GM23338 (cell line): ENCODE measurements around the gene CRY1. TPM values are rescaled to one million over a fixed set of nuclear protein-coding genes. Genes with fewer than 3 reads are reported as not detected.

Source experiments
- ATAC-seq: fragments of 200-7000 bp; cut with Tn5 transposase; 3 replicates; pipeline ENCODE4 v1.9.1; 2020
- DNase-seq: peaks from one replicate; pipeline ENCODE4 v3.0.0-alpha.2; 2015; ENCODE audit warnings: low spot score
- H2AFZ ChIP-seq: fragments of 200-600 bp; sonication (generic); 2 replicates; pipeline ENCODE4 v1.8.0; 2016; ENCODE audit warnings: antibody characterized with exemption, mild to moderate bottlenecking, moderate library complexity
- H3F3A ChIP-seq: fragments of 200-600 bp; sonication (generic); replicated peaks from 2 replicates; pipeline ENCODE4 v1.8.0; 2017; ENCODE audit warnings: antibody characterized with exemption, mixed run types, low read depth
- H3K27ac ChIP-seq: fragments of 200-600 bp; sonication (generic); 2 replicates; pipeline ENCODE4 v1.6.1; 2016; ENCODE audit warnings: low read depth
- H3K27me3 ChIP-seq: fragments of 200-600 bp; sonication (generic); 2 replicates; pipeline ENCODE4 v1.8.0; 2016; ENCODE audit warnings: mild to moderate bottlenecking, mixed run types, moderate library complexity; ENCODE audit not compliant: insufficient read depth
- H3K36me3 ChIP-seq: fragments of 200-600 bp; sonication (generic); 2 replicates; pipeline ENCODE4 v1.8.0; 2016; ENCODE audit warnings: mild to moderate bottlenecking; ENCODE audit not compliant: insufficient read depth
- H3K4me1 ChIP-seq: fragments of 200-600 bp; sonication (generic); 2 replicates; pipeline ENCODE4 v1.8.0; 2016; ENCODE audit warnings: mild to moderate bottlenecking, moderate library complexity; ENCODE audit not compliant: insufficient read depth
- H3K4me2 ChIP-seq: fragments of 200-600 bp; sonication (generic); 2 replicates; pipeline ENCODE4 v1.7.1; 2017; ENCODE audit warnings: mixed run types
- H3K4me3 ChIP-seq: fragments of 200-600 bp; sonication (generic); 2 replicates; pipeline ENCODE4 v1.6.1; 2016; ENCODE audit warnings: mixed run types
- H3K79me2 ChIP-seq: fragments of 200-600 bp; sonication (generic); replicated peaks from 2 replicates; pipeline ENCODE4 v1.8.0; 2017; ENCODE audit warnings: mild to moderate bottlenecking; ENCODE audit not compliant: insufficient read depth
- H3K9me2 ChIP-seq: fragments of 200-600 bp; sonication (generic); 2 replicates; pipeline ENCODE4 v1.8.0; 2017; ENCODE audit not compliant: insufficient read depth
- H4K20me1 ChIP-seq: fragments of 200-600 bp; sonication (generic); replicated peaks from 2 replicates; pipeline ENCODE4 v1.8.0; 2017; ENCODE audit warnings: mild to moderate bottlenecking; ENCODE audit not compliant: insufficient read depth
- H3K27ac Mint-ChIP-seq: 2 replicates; pipeline ENCODE4 v1.8.0; 2020; ENCODE audit warnings: inconsistent platforms, mild to moderate bottlenecking, moderate library complexity, mixed read lengths
- H3K27me3 Mint-ChIP-seq: 3 replicates; pipeline ENCODE4 v1.8.0; 2022; ENCODE audit warnings: low read depth, mild to moderate bottlenecking, moderate library complexity, mixed read lengths, inconsistent platforms; ENCODE audit not compliant: insufficient read depth, poor library complexity
- H3K36me3 Mint-ChIP-seq: 3 replicates; pipeline ENCODE4 v1.8.0; 2021; ENCODE audit warnings: low read depth, mild to moderate bottlenecking, inconsistent platforms, moderate library complexity, mixed read lengths
- H3K4me1 Mint-ChIP-seq: 3 replicates; pipeline ENCODE4 v1.8.0; 2020; ENCODE audit warnings: mild to moderate bottlenecking, inconsistent platforms, mixed read lengths
- H3K4me3 Mint-ChIP-seq: 3 replicates; pipeline ENCODE4 v1.8.0; 2021; ENCODE audit warnings: moderate library complexity, mild to moderate bottlenecking, inconsistent platforms, mixed read lengths
- H3K9me3 Mint-ChIP-seq: 3 replicates; pipeline ENCODE4 v1.8.0; 2020; ENCODE audit warnings: moderate library complexity, mild to moderate bottlenecking, inconsistent platforms, mixed read lengths
- CREB1 ChIP-seq: fragments of 250-450 bp; sonication (Bioruptor Pico); IDR thresholded peaks from 2 replicates; pipeline ENCODE4 v1.5.0; 2020; ENCODE audit warnings: low read depth, mild to moderate bottlenecking, moderate library complexity
- NANOG ChIP-seq: IDR thresholded peaks from 2 replicates; pipeline ENCODE4 v1.6.1; 2016; ENCODE audit warnings: antibody characterized with exemption, borderline replicate concordance
- POLR2AphosphoS5 ChIP-seq: IDR thresholded peaks from 2 replicates; pipeline ENCODE4 v1.6.1; 2016; ENCODE audit warnings: antibody characterized with exemption, low read depth
- REST ChIP-seq: IDR thresholded peaks from one replicate; pipeline ENCODE4 v1.6.1; 2018; ENCODE audit warnings: antibody characterized with exemption; ENCODE audit not compliant: unreplicated experiment
- STAT1 ChIP-seq: IDR thresholded peaks from one replicate; pipeline ENCODE4 v1.6.1; 2016; ENCODE audit warnings: antibody characterized with exemption; ENCODE audit not compliant: unreplicated experiment
- ZNF114 ChIP-seq: fragments of 250-450 bp; sonication (Bioruptor Pico); IDR thresholded peaks from 2 replicates; pipeline ENCODE4 v1.5.0; 2020; ENCODE audit warnings: mild to moderate bottlenecking, moderate library complexity
- ZNF331 ChIP-seq: fragments of 250-450 bp; sonication (Bioruptor Pico); IDR thresholded peaks from 2 replicates; pipeline ENCODE4 v1.5.0; 2020; ENCODE audit warnings: low read depth, mild to moderate bottlenecking, moderate library complexity
- ZNF462 ChIP-seq: fragments of 250-450 bp; sonication (Bioruptor Pico); IDR thresholded peaks from 2 replicates; pipeline ENCODE4 v1.5.0; 2020; ENCODE audit warnings: mild to moderate bottlenecking, moderate library complexity
- polyA plus RNA-seq: library from polyadenylated mRNA; unstranded; fragments of >200 nt; fragmentation: Nextera tagmentation; extraction: Ambion mirVana; gene quantifications from 2 replicates; pipeline ENCODE4 v1.2.1, GENCODE V29; 2016
- total RNA-seq: library from RNA; depleted of rRNA; stranded (reverse); fragments of >200 nt; shearing (Covaris generic); gene quantifications from 2 replicates; pipeline ENCODE4 v1.2.3, GENCODE V29; 2014
- TF ChIP-seq, protein P1 (sequence below): IDR thresholded peaks from 2 replicates; pipeline ENCODE4 v1.6.1; 2016; ENCODE audit warnings: antibody characterized with exemption

The CRY1 gene
- total and polyA plus RNA-seq, 2 experiments from 2014 or later, result 27.7 to 28.2 TPM

GRCh38 chr12:107042801-107043200, 50.5 kb downstream of the CRY1 start:
- TF ChIP-seq NANOG (no peak), POLR2AphosphoS5 (no peak), STAT1 (no peak), CREB1 (CRISPR knock-in tag) (no peak), ZNF114 (CRISPR knock-in tag) (no peak), ZNF331 (no peak), REST (no peak), ZNF462 (CRISPR knock-in tag) (no peak)
- TF ChIP-seq, protein P1, sequence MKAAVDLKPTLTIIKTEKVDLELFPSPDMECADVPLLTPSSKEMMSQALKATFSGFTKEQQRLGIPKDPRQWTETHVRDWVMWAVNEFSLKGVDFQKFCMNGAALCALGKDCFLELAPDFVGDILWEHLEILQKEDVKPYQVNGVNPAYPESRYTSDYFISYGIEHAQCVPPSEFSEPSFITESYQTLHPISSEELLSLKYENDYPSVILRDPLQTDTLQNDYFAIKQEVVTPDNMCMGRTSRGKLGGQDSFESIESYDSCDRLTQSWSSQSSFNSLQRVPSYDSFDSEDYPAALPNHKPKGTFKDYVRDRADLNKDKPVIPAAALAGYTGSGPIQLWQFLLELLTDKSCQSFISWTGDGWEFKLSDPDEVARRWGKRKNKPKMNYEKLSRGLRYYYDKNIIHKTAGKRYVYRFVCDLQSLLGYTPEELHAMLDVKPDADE, result no peak
- Histone ChIP-seq H3K4me1 (0 out of 2 replicates have a peak, but pooled peaks cover 6% of the 10 kb centered on the region), H3K27ac (no peak overlapping the region), H3F3A (no peaks in the 10 kb centered on the region), H3K4me3 (no peak overlapping the region), H2AFZ (no peak overlapping the region), H3K79me2 (peaks cover 28% of the 10 kb centered on the region), H3K9me2 (0 out of 2 replicates have a peak, but pooled peaks cover under 1% of the 10 kb centered on the region), H3K27me3 (no peaks in the 10 kb centered on the region), H3K4me2 (no peak overlapping the region), H3K36me3 (no peaks in the 10 kb centered on the region), H4K20me1 (no peaks in the 10 kb centered on the region; the same call in 1 of the 2 replicates)
- Mint-ChIP-seq H3K27me3 (no peaks in the 10 kb centered on the region), H3K9me3 (no peaks in the 10 kb centered on the region; the same call in 2 of the 3 replicates), H3K36me3 (peaks cover 5% of the 10 kb centered on the region), H3K4me3 (no peak overlapping the region), H3K4me1 (no peaks in the 10 kb centered on the region), H3K27ac (no peak overlapping the region)
- ATAC-seq (no peak), DNase-seq (no peak)
